Liver (tissue), 9 donors: ENCODE measurements around the gene ROPN1. TPM values are rescaled to one million over a fixed set of nuclear protein-coding genes. Genes with fewer than 3 reads are reported as not detected.
"Not testable (repeated sequence)": the region's sequence is repeated elsewhere in the genome, so short reads cannot be mapped to it uniquely, and the experiment has no call there.

ENCODE experiments used
- DNase-seq: peaks from one replicate; pipeline ENCODE4 v3.0.0-alpha.2; 2017; ENCODE audit warnings: low spot score
- H3K27ac ChIP-seq, 2 donors: one replicate each; pipeline ENCODE4 v1.7.0; 2013; ENCODE audit warnings: inconsistent platforms in 2 of 2, low read length in 2 of 2, control low read depth in 1 of 2, low read depth in 1 of 2, mild to moderate bottlenecking in 1 of 2
- H3K27me3 ChIP-seq, 4 donors: one replicate each; pipeline versions ENCODE4 v1.6.1 to v1.7.0; 2013; ENCODE audit warnings: low read length in 3 of 4, inconsistent platforms in 1 of 4, mild to moderate bottlenecking in 1 of 4, moderate library complexity in 1 of 4; ENCODE audit not compliant: control insufficient read depth in 4 of 4, insufficient read depth in 4 of 4
- H3K36me3 ChIP-seq, 4 donors: one replicate each; pipeline versions ENCODE4 v1.6.1 to v1.7.0; 2013; ENCODE audit warnings: low read length in 3 of 4, mild to moderate bottlenecking in 3 of 4, low read depth in 1 of 4, moderate library complexity in 1 of 4; ENCODE audit not compliant: control insufficient read depth in 4 of 4, insufficient read depth in 3 of 4
- H3K4me1 ChIP-seq, 4 donors: one replicate each; pipeline versions ENCODE4 v1.6.1 to v1.7.0; 2013; ENCODE audit warnings: low read length in 3 of 4, mild to moderate bottlenecking in 3 of 4, moderate library complexity in 1 of 4; ENCODE audit not compliant: control insufficient read depth in 4 of 4, insufficient read depth in 4 of 4
- H3K4me3 ChIP-seq, 3 donors: one replicate each; pipeline versions ENCODE4 v1.6.1 to v1.7.0; 2013; ENCODE audit warnings: low read length in 3 of 3, control low read depth in 1 of 3, low read depth in 1 of 3, mild to moderate bottlenecking in 1 of 3
- H3K9ac ChIP-seq, 2 donors: one replicate each; pipeline ENCODE4 v1.7.0; 2013; ENCODE audit warnings: low read length in 2 of 2, mild to moderate bottlenecking in 2 of 2, moderate library complexity in 2 of 2, control low read depth in 1 of 2, low read depth in 1 of 2
- H3K9me3 ChIP-seq, 4 donors: one replicate each; pipeline versions ENCODE4 v1.6.1 to v1.7.0; 2013; ENCODE audit warnings: low read length in 3 of 4; ENCODE audit not compliant: control insufficient read depth in 4 of 4
- EGR1 ChIP-seq, 2 donors: IDR thresholded peaks; 2 replicates each; pipeline ENCODE4 v1.6.1; 2016 to 2018; ENCODE audit warnings: antibody characterized with exemption in 2 of 2, low read depth in 2 of 2
- GABPA ChIP-seq, 2 donors: IDR thresholded peaks in 1 of 2; conservative IDR thresholded peaks in 1 of 2; 2 replicates each; pipeline ENCODE4 v1.6.1; 2016; ENCODE audit warnings: antibody characterized with exemption in 2 of 2, mild to moderate bottlenecking in 1 of 2, moderate library complexity in 1 of 2
- HNF4A ChIP-seq, 2 donors: conservative IDR thresholded peaks; 2 replicates each; pipeline ENCODE4 v1.6.1; 2016; ENCODE audit warnings: antibody characterized with exemption in 2 of 2, mild to moderate bottlenecking in 2 of 2
- HNF4G ChIP-seq: IDR thresholded peaks from 2 replicates; pipeline ENCODE4 v1.6.1; 2016; ENCODE audit warnings: antibody characterized with exemption
- NR2F2 ChIP-seq: IDR thresholded peaks from 2 replicates; pipeline ENCODE4 v1.6.1; 2016; ENCODE audit warnings: antibody characterized with exemption
- RAD21 ChIP-seq, 2 donors: IDR thresholded peaks; 2 replicates each; pipeline ENCODE4 v1.6.1; 2016; ENCODE audit warnings: antibody characterized with exemption in 2 of 2, mild to moderate bottlenecking in 2 of 2
- RXRA ChIP-seq, 2 donors: IDR thresholded peaks; 2 replicates each; pipeline ENCODE4 v1.6.1; 2017 to 2018; ENCODE audit warnings: antibody characterized with exemption in 2 of 2, mild to moderate bottlenecking in 1 of 2
- YY1 ChIP-seq: IDR thresholded peaks from 2 replicates; pipeline ENCODE4 v1.6.1; 2016; ENCODE audit warnings: antibody characterized with exemption, mild to moderate bottlenecking
- WGBS: extraction: QIAGEN DNeasy Blood & Tissue Kit; methylation state at CpG from one replicate; pipeline ENCODE4 v1.1.7; 2013; 5-methylcytosine and 5-hydroxymethylcytosine counted together
- polyA plus RNA-seq, 2 donors: library from polyadenylated mRNA; stranded (reverse) in 1 of 2; unstranded in 1 of 2; fragments of 200-250 nt in 1 of 2; fragments of >200 nt in 1 of 2; fragmentation: Nextera tagmentation in 1 of 2; extraction: Ambion mirVana in 1 of 2; gene quantifications; one replicate each; pipeline versions ENCODE4 v1.2.1 to v1.2.3, GENCODE V29; 2013 to 2015
- total RNA-seq, 2 donors: library from RNA; depleted of rRNA; stranded (reverse); fragments of >200 nt; gene quantifications; one replicate each; pipeline ENCODE4 v1.2.3, GENCODE V29; 2014
- TF ChIP-seq, protein P1 (sequence below): fragments of 150-350 bp; IDR thresholded peaks from 2 replicates; pipeline ENCODE4 v1.5.1; 2017; ENCODE audit warnings: improper control_type of control experiment, low read depth, low read length; ENCODE audit not compliant: missing input control
- TF ChIP-seq, protein P2 (sequence below): IDR thresholded peaks from 2 replicates; pipeline ENCODE4 v1.6.1; 2016; ENCODE audit warnings: antibody characterized with exemption
- TF ChIP-seq, protein P3 (sequence below): IDR thresholded peaks from 2 replicates; pipeline ENCODE4 v1.6.1; 2016; ENCODE audit warnings: antibody characterized with exemption, mild to moderate bottlenecking
- TF ChIP-seq, protein P4 (sequence below): IDR thresholded peaks from 2 replicates; pipeline ENCODE4 v1.6.1; 2016; ENCODE audit warnings: antibody characterized with exemption
- donor health status: healthy.
- donor health status: healthy.
- donor health status: healthy.
- donor health status: healthy.
- donor health status: healthy.

ROPN1 gene
- total and polyA plus RNA-seq, 4 donors, result not detected

GRCh38 chr3:124016483-124016882, 24.6 kb upstream of the ROPN1 start:
- 9% methylated on average over 4 of the region's 4 CpGs for WGBS

DNA sequence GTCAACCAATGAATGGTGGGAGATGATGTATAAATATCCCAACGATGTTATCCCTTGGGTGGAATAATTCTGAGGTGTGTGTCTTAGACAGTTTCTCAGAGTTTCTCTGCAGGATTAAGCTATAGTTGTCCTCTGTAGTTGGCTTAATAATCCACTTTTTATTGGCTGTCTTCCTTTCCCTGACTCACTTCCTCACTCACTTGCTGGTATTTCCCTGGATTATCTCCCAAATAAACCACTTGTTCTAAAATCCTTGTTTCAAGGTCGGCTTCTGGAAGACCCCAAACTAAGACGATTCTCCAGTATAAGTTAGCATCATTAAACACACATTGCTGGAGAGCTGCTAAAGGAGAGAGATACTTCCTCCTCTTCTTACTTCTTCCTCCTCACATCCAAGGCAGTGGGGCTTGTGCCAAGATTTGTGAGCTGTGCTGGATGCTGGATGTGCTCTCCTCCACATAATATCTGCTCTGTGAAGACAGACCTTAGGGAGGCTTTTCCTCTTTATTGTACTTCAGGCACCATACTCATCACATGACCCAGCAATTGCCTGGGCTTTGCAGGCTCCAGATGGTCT, 22.5 kb upstream of the ROPN1 start:
- TF ChIP-seq, protein P1, sequence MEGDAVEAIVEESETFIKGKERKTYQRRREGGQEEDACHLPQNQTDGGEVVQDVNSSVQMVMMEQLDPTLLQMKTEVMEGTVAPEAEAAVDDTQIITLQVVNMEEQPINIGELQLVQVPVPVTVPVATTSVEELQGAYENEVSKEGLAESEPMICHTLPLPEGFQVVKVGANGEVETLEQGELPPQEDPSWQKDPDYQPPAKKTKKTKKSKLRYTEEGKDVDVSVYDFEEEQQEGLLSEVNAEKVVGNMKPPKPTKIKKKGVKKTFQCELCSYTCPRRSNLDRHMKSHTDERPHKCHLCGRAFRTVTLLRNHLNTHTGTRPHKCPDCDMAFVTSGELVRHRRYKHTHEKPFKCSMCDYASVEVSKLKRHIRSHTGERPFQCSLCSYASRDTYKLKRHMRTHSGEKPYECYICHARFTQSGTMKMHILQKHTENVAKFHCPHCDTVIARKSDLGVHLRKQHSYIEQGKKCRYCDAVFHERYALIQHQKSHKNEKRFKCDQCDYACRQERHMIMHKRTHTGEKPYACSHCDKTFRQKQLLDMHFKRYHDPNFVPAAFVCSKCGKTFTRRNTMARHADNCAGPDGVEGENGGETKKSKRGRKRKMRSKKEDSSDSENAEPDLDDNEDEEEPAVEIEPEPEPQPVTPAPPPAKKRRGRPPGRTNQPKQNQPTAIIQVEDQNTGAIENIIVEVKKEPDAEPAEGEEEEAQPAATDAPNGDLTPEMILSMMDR, result no peak
- TF ChIP-seq RAD21 (IDR thresholded peaks at IDR 0.05), result no peak
- TF ChIP-seq HNF4A (conservative IDR thresholded peaks at IDR 0.05), result no peak
- TF ChIP-seq, protein P2, sequence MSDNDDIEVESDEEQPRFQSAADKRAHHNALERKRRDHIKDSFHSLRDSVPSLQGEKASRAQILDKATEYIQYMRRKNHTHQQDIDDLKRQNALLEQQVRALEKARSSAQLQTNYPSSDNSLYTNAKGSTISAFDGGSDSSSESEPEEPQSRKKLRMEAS, result no peak
- TF ChIP-seq EGR1 (IDR thresholded peaks at IDR 0.05; ENCODE audit: low read depth in 2 of 2), result no peak
- TF ChIP-seq, protein P3, sequence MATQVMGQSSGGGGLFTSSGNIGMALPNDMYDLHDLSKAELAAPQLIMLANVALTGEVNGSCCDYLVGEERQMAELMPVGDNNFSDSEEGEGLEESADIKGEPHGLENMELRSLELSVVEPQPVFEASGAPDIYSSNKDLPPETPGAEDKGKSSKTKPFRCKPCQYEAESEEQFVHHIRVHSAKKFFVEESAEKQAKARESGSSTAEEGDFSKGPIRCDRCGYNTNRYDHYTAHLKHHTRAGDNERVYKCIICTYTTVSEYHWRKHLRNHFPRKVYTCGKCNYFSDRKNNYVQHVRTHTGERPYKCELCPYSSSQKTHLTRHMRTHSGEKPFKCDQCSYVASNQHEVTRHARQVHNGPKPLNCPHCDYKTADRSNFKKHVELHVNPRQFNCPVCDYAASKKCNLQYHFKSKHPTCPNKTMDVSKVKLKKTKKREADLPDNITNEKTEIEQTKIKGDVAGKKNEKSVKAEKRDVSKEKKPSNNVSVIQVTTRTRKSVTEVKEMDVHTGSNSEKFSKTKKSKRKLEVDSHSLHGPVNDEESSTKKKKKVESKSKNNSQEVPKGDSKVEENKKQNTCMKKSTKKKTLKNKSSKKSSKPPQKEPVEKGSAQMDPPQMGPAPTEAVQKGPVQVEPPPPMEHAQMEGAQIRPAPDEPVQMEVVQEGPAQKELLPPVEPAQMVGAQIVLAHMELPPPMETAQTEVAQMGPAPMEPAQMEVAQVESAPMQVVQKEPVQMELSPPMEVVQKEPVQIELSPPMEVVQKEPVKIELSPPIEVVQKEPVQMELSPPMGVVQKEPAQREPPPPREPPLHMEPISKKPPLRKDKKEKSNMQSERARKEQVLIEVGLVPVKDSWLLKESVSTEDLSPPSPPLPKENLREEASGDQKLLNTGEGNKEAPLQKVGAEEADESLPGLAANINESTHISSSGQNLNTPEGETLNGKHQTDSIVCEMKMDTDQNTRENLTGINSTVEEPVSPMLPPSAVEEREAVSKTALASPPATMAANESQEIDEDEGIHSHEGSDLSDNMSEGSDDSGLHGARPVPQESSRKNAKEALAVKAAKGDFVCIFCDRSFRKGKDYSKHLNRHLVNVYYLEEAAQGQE, result no peak
- no peak for TF ChIP-seq NR2F2
- TF ChIP-seq YY1, result no peak
- TF ChIP-seq GABPA (IDR thresholded peaks at IDR 0.05 in 1 of 2, conservative IDR thresholded peaks at IDR 0.05 in 1 of 2), result no peak
- TF ChIP-seq HNF4G, result no peak
- no peak for TF ChIP-seq RXRA (IDR thresholded peaks at IDR 0.05)
- TF ChIP-seq, protein P4, sequence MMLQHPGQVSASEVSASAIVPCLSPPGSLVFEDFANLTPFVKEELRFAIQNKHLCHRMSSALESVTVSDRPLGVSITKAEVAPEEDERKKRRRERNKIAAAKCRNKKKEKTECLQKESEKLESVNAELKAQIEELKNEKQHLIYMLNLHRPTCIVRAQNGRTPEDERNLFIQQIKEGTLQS, result no peak
- H3K4me1 ChIP-seq, result peaks cover 0 to 10% (median 6%) of the 10 kb centered on the region in 4 donors
- WGBS, result 75% methylated on average over 3 of the region's 3 CpGs
- no peak overlapping the region for H3K4me3 ChIP-seq
- H3K9me3 ChIP-seq, result peaks cover 0 to 3% (median 0%) of the 10 kb centered on the region in 4 donors
- no peaks in the 10 kb centered on the region for H3K36me3 ChIP-seq
- no peak overlapping the region for H3K27ac ChIP-seq
- no peak overlapping the region for H3K9ac ChIP-seq
- DNase-seq, result no peak
- H3K27me3 ChIP-seq, result no peaks in the 10 kb centered on the region

More at GRCh38 chr3:124016483-124016882, 24.6 kb upstream of the ROPN1 start:
- H3K4me3 ChIP-seq, H3K27me3 ChIP-seq, H3K27ac ChIP-seq, H3K9ac ChIP-seq, H3K36me3 ChIP-seq: not testable (repeated sequence)
- DNase-seq, result peak; percentile 38
- TF ChIP-seq, protein P1, result peak; percentile 39
- peak; percentile 78 to 82 for TF ChIP-seq RAD21 (IDR thresholded peaks at IDR 0.05)
- Histone ChIP-seq H3K9me3 (peaks cover 0 to 11% (median 1%) of the 10 kb centered on the region in 4 donors), H3K4me1 (peaks cover 0 to 10% (median 6%) of the 10 kb centered on the region in 4 donors)

DNA sequence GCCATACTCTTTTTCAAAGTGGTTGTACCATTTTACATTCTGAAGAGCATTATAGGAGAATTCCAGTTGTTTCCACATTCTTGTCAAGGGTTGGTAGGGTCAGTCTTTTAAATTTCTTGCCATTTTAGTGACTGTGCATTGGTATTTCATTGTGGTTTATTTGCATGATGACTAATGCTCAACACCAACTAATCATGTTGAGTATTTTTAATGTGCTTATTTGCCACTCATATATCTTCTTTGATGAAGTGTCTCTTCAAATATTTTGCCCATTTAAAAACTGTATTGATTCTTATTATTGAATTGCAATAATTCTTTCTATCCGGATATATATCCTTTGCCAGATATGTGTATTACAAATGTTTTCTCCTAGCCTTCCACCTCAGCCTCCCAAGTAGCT, 16.4 kb upstream of the ROPN1 start:
- H3K36me3 ChIP-seq, H3K9ac ChIP-seq, H3K27ac ChIP-seq, H3K9me3 ChIP-seq, H3K27me3 ChIP-seq, H3K4me3 ChIP-seq, DNase-seq, H3K4me1 ChIP-seq: not testable (repeated sequence)
- WGBS, result 97% methylated on average over 1 of the region's 1 CpG
